Osteocyte (in vitro differentiated cells): Measurements from ENCODE around the gene HMCN1. TPM values are rescaled to one million over a fixed set of nuclear protein-coding genes. Genes with fewer than 3 reads are reported as not detected.

Experiments used
- DNase-seq: peaks from one replicate; pipeline ENCODE4 v3.0.0; 2021; ENCODE audit warnings: mixed read lengths; ENCODE audit not compliant: unreplicated experiment; ENCODE audit errors: extremely low spot score
- H3K27ac Mint-ChIP-seq: one replicate; pipeline ENCODE4 v1.8.0; 2021; ENCODE audit warnings: mild to moderate bottlenecking, mixed read lengths; ENCODE audit not compliant: unreplicated experiment
- H3K27me3 Mint-ChIP-seq: one replicate; pipeline ENCODE4 v1.8.0; 2021; ENCODE audit warnings: mixed read lengths; ENCODE audit not compliant: unreplicated experiment
- H3K36me3 Mint-ChIP-seq: one replicate; pipeline ENCODE4 v1.8.0; 2021; ENCODE audit warnings: mixed read lengths; ENCODE audit not compliant: unreplicated experiment
- H3K4me1 Mint-ChIP-seq: one replicate; pipeline ENCODE4 v1.8.0; 2021; ENCODE audit warnings: mixed read lengths; ENCODE audit not compliant: unreplicated experiment
- H3K4me3 Mint-ChIP-seq: one replicate; pipeline ENCODE4 v1.8.0; 2021; ENCODE audit warnings: mild to moderate bottlenecking, moderate library complexity, mixed read lengths; ENCODE audit not compliant: unreplicated experiment
- H3K9me3 Mint-ChIP-seq: one replicate; pipeline ENCODE4 v1.8.0; 2021; ENCODE audit warnings: mixed read lengths; ENCODE audit not compliant: unreplicated experiment
- total RNA-seq: library from RNA; stranded (reverse); gene quantifications from 2 replicates; pipeline ENCODE4 v1.2.1, GENCODE V29; 2021
- TF ChIP-seq, protein P1 (sequence below): fragments of 200-600 bp; sonication (generic); IDR thresholded peaks from 2 replicates; pipeline ENCODE4 v1.5.0; 2021; ENCODE audit warnings: antibody characterized with exemption, mild to moderate bottlenecking, moderate library complexity

Gene HMCN1
- total RNA-seq, 1 donor from 2014 or later, result 91.4 TPM

DNA sequence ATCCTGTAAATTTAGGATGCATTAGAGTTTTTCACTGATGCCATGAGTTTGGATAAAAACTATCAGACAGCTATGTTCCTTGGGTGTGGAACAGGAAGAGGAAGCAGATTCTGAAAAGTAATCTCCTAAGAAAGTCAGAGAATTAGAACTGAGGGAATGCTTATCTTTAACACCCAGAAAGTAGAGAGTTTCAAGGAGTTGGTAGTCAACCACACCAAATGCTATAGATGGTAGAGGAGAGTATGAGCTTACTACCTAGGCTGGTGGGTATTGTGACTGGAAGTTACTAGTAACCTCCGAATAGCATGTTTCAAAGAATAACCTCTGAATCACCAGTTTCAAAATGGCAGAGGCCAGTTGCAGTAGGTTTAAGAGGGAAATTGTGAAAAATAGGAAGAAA lies 288.0 kb downstream of the HMCN1 start:
- Mint-ChIP-seq H3K27ac (no peak overlapping the region), H3K36me3 (peaks cover 34% of the 10 kb centered on the region), H3K27me3 (no peaks in the 10 kb centered on the region), H3K9me3 (no peaks in the 10 kb centered on the region), H3K4me3 (no peak overlapping the region), H3K4me1 (peaks cover 8% of the 10 kb centered on the region)
- DNase-seq, result no peak
- TF ChIP-seq, protein P1, sequence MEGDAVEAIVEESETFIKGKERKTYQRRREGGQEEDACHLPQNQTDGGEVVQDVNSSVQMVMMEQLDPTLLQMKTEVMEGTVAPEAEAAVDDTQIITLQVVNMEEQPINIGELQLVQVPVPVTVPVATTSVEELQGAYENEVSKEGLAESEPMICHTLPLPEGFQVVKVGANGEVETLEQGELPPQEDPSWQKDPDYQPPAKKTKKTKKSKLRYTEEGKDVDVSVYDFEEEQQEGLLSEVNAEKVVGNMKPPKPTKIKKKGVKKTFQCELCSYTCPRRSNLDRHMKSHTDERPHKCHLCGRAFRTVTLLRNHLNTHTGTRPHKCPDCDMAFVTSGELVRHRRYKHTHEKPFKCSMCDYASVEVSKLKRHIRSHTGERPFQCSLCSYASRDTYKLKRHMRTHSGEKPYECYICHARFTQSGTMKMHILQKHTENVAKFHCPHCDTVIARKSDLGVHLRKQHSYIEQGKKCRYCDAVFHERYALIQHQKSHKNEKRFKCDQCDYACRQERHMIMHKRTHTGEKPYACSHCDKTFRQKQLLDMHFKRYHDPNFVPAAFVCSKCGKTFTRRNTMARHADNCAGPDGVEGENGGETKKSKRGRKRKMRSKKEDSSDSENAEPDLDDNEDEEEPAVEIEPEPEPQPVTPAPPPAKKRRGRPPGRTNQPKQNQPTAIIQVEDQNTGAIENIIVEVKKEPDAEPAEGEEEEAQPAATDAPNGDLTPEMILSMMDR, result no peak

DNA sequence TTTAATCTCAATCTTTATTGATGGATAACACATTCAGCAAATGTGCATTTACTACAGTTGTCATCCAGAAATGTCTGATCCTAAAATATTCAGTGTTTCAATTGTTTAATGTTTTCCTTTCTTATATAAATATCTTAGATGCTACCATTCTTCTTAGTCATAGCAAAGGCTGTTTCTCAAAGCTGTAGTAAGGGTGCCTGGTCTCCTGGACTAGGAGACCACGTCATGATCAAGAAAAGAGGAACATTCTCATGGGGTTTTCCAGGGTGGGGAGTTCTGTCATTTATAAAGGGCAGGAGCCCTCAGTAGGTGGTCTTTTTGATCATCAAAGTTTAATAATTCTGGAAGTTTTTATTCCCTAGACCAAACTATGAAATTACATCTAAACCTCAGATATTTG lies 292.8 kb downstream of the HMCN1 start:
- Mint-ChIP-seq H3K9me3 (peaks cover 22% of the 10 kb centered on the region), H3K4me3 (no peak overlapping the region), H3K27me3 (no peaks in the 10 kb centered on the region), H3K4me1 (peaks cover 13% of the 10 kb centered on the region), H3K36me3 (peaks cover 44% of the 10 kb centered on the region), H3K27ac (peak overlapping the region; percentile 62)
- TF ChIP-seq, protein P1, result no peak
- DNase-seq, result no peak

DNA sequence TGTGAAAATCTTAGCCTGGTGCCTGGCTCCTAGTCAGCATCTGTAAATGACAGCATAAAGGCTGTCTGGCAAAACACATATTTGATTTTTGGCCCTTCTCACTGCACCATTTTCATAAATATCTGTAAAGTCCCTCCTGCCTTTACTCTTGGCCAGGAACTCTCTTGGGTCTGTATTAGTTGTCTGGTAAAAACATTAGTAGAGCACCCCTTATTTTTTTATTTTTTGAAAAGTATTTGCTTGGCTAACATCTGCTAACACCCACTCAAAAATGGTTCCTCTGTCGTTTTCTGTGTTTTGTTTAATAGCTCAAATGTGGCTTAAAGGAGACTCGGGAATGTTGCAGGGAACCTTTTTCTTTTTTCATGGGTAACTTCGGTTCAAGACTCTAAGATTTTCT lies 293.4 kb downstream of the HMCN1 start:
- Mint-ChIP-seq H3K4me1 (peaks cover 13% of the 10 kb centered on the region), H3K36me3 (peaks cover 50% of the 10 kb centered on the region), H3K4me3 (no peak overlapping the region), H3K27me3 (no peaks in the 10 kb centered on the region), H3K9me3 (peaks cover 25% of the 10 kb centered on the region), H3K27ac (no peak overlapping the region)
- DNase-seq, result no peak
- TF ChIP-seq, protein P1, result no peak

DNA sequence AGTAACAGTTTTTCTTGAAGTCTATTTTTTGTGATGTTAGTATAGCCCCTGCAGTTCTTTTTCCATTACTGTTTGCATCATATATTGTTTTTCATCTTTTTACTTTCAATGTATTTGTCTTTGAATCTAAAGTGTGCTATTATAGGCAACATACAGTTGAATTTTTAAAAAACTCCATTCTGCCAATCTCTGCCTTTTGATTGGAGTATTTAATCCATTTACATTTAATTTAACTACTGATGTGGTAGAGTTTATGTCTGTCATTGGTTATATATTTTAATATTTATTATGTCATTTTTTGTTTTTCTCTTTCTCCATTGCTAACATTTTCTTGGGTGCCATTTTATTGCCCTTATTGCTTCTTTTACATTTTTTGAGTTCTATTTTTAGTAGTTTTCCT lies 296.3 kb downstream of the HMCN1 start:
- peaks cover 31% of the 10 kb centered on the region for H3K9me3 Mint-ChIP-seq
- peaks cover 44% of the 10 kb centered on the region for H3K36me3 Mint-ChIP-seq
- TF ChIP-seq, protein P1, result no peak
- peaks cover 24% of the 10 kb centered on the region for H3K4me1 Mint-ChIP-seq
- no peak for DNase-seq
- H3K4me3 Mint-ChIP-seq, result no peak overlapping the region
- H3K27ac Mint-ChIP-seq, result no peak overlapping the region
- no peaks in the 10 kb centered on the region for H3K27me3 Mint-ChIP-seq

DNA sequence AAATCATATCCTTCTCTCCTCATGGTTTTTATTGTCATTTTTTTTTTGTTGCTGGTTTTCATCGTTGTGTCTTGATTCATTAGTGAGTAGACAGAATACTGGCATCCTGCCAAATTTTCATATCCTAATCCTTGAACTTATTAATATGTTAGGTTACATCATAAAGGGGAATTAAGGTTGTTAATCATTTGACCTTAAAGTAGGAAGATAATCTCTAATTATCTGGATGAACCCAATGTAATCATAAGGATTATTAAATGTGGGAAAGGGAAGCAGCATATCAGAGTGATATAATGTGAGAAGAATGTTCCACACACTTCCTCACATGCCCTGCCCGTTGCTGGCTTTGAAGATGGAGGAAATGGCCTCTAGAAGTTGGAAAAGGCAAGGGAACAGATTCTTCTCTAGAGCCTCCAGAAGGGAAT lies 299.7 kb downstream of the HMCN1 start:
- Mint-ChIP-seq H3K9me3 (peaks cover 31% of the 10 kb centered on the region), H3K27ac (peak overlapping the region; percentile 48), H3K4me3 (no peak overlapping the region), H3K36me3 (peaks cover 47% of the 10 kb centered on the region), H3K27me3 (no peaks in the 10 kb centered on the region), H3K4me1 (peaks cover 11% of the 10 kb centered on the region)
- TF ChIP-seq, protein P1, result no peak
- no peak for DNase-seq
